Gastrocnemius medialis (tissue), 4 donors: ENCODE data around the gene ABCC5.

Experiments used
- POLR2A ChIP-seq, 2 donors: fragments of 450-650 bp; IDR thresholded peaks; one replicate each; pipeline ENCODE4 v1.6.1; 2017; ENCODE audit warnings: antibody characterized with exemption in 2 of 2, mild to moderate bottlenecking in 2 of 2, moderate library complexity in 2 of 2
- TF ChIP-seq, protein P1 (sequence below), 5 experiments: fragments of 450-650 bp in 3 of 5; fragments of 200-600 bp in 2 of 5; sonication (generic) in 2 of 5; IDR thresholded peaks in 4 of 5; conservative IDR thresholded peaks in 1 of 5; 1 replicate in 4 of 5; 2 replicates in 1 of 5; pipeline ENCODE4 v1.5.1; 2016 to 2019; ENCODE audit warnings: antibody characterized with exemption in 5 of 5, mild to moderate bottlenecking in 3 of 5, moderate library complexity in 3 of 5

DNA sequence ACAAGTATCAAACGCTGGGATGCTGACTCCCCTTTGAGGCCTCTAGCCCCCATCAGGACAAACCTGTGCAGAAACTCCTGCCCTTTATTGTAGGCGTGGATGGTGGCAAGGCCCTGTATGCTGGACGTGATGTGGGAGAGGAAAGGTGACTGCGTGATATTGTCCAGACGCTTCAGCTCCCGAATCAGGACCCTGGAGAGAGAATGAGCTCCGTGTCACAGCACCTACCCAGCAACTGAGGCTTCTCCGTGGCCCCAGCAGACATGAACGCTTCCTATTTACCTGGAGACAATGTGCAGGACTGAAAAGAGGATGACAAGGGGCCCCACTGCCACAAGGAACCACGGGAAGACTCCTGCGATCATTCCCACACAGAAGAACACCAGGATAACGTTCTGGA, 68.0 kb downstream of the ABCC5 start:
- TF ChIP-seq, protein P1, sequence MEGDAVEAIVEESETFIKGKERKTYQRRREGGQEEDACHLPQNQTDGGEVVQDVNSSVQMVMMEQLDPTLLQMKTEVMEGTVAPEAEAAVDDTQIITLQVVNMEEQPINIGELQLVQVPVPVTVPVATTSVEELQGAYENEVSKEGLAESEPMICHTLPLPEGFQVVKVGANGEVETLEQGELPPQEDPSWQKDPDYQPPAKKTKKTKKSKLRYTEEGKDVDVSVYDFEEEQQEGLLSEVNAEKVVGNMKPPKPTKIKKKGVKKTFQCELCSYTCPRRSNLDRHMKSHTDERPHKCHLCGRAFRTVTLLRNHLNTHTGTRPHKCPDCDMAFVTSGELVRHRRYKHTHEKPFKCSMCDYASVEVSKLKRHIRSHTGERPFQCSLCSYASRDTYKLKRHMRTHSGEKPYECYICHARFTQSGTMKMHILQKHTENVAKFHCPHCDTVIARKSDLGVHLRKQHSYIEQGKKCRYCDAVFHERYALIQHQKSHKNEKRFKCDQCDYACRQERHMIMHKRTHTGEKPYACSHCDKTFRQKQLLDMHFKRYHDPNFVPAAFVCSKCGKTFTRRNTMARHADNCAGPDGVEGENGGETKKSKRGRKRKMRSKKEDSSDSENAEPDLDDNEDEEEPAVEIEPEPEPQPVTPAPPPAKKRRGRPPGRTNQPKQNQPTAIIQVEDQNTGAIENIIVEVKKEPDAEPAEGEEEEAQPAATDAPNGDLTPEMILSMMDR (IDR thresholded peaks at IDR 0.05 in 4 of 5, conservative IDR thresholded peaks at IDR 0.05 in 1 of 5) = no peak
- TF ChIP-seq POLR2A (IDR thresholded peaks at IDR 0.05) = no peak
